Measurements from ENCODE around the gene SMIM10. TPM values are rescaled to one million over a fixed set of nuclear protein-coding genes. Genes with fewer than 3 reads are reported as not detected.
"Not testable (repeated sequence)": the region's sequence is repeated elsewhere in the genome, so short reads cannot be mapped to it uniquely, and the experiment has no call there.

The SMIM10 gene
- total RNA-seq, 1 experiment from 2014 or later = 7.2 TPM

GRCh38 chrX:135023791-135024190, 33.0 kb downstream of the SMIM10 start:
- H3K27me3 ChIP-seq (ENCODE audit: control insufficient read depth, insufficient read depth, low read length); H3K4me3 ChIP-seq (ENCODE audit: low read depth in 2 of 2, low read length in 2 of 2); intact Hi-C loops (cut with micrococcal nuclease; ENCODE audit: unreplicated experiment); in situ Hi-C loops (cut with HindIII; ENCODE audit: low pct_unique_long_range_greater_than_20kb, low sequenced_read_pairs); BruUV-seq (replicated peaks); H3K9me3 ChIP-seq (ENCODE audit: control insufficient read depth, insufficient read depth, low read depth, low read length); H3K27ac ChIP-seq (ENCODE audit: low read length); DNase-seq (ENCODE audit: low read depth, low spot score); H3K36me3 ChIP-seq (ENCODE audit: control insufficient read depth, insufficient read depth, low read length); ATAC-seq; CTCF ChIA-PET; POLR2A ChIA-PET: not testable (repeated sequence)
- peaks cover 16% of the 10 kb centered on the region for H3K4me1 ChIP-seq (ENCODE audit: control insufficient read depth, insufficient read depth, low read length)

GRCh38 chrX:135024526-135024925, 33.7 kb downstream of the SMIM10 start:
- TF ChIP-seq CTCF (IDR thresholded peaks at IDR 0.05) = no peak
- no peak for TF ChIP-seq TCF7L2 (IDR thresholded peaks at IDR 0.05; ENCODE audit: low read depth, low read length)
- TF ChIP-seq SIN3A (IDR thresholded peaks at IDR 0.05; ENCODE audit: borderline replicate concordance, insufficient read depth, low read depth, low read length) = no peak
- no peak for TF ChIP-seq REST (IDR thresholded peaks at IDR 0.05; ENCODE audit: insufficient read depth in 1 of 2, low read depth in 2 of 2, low read length in 1 of 2)
- Histone ChIP-seq H3K27me3 (ENCODE audit: control insufficient read depth, insufficient read depth, low read length) (no peaks in the 10 kb centered on the region), H3K4me3 (ENCODE audit: low read depth in 2 of 2, low read length in 2 of 2) (no peak overlapping the region), H3K36me3 (ENCODE audit: control insufficient read depth, insufficient read depth, low read length) (no peaks in the 10 kb centered on the region), H3K27ac (ENCODE audit: low read length) (0 out of 2 replicates have a peak overlapping the region, but pooled peaks have one; percentile 17), H3K9me3 (ENCODE audit: control insufficient read depth, insufficient read depth, low read depth, low read length) (no peaks in the 10 kb centered on the region), H3K4me1 (ENCODE audit: control insufficient read depth, insufficient read depth, low read length) (peaks cover 16% of the 10 kb centered on the region)
- intact Hi-C loops (cut with micrococcal nuclease; ENCODE audit: unreplicated experiment) = no loop called here
- POLR2A ChIA-PET = no interaction called here
- CTCF ChIA-PET = no interaction called here
- no peak for DNase-seq (ENCODE audit: low read depth, low spot score)
- no peak for ATAC-seq
- no TSS peak for BruUV-seq (replicated peaks)
- in situ Hi-C loops (cut with HindIII; ENCODE audit: low pct_unique_long_range_greater_than_20kb, low sequenced_read_pairs) = no loop called here

- H3K9me3 ChIP-seq (ENCODE audit: control insufficient read depth, insufficient read depth, low read depth, low read length); H3K36me3 ChIP-seq (ENCODE audit: control insufficient read depth, insufficient read depth, low read length); H3K4me1 ChIP-seq (ENCODE audit: control insufficient read depth, insufficient read depth, low read length); intact Hi-C loops (cut with micrococcal nuclease; ENCODE audit: unreplicated experiment); POLR2A ChIA-PET; DNase-seq (ENCODE audit: low read depth, low spot score); H3K4me3 ChIP-seq (ENCODE audit: low read depth in 2 of 2, low read length in 2 of 2); H3K27ac ChIP-seq (ENCODE audit: low read length); H3K27me3 ChIP-seq (ENCODE audit: control insufficient read depth, insufficient read depth, low read length); in situ Hi-C loops (cut with HindIII; ENCODE audit: low pct_unique_long_range_greater_than_20kb, low sequenced_read_pairs); ATAC-seq; CTCF ChIA-PET; BruUV-seq (replicated peaks): not testable (repeated sequence)
These were observed 39.6 kb downstream of the SMIM10 start for GRCh38 chrX:135030207-135030963.

- H3K4me3 ChIP-seq (ENCODE audit: low read depth in 2 of 2, low read length in 2 of 2); H3K27ac ChIP-seq (ENCODE audit: low read length); H3K36me3 ChIP-seq (ENCODE audit: control insufficient read depth, insufficient read depth, low read length); ATAC-seq; H3K27me3 ChIP-seq (ENCODE audit: control insufficient read depth, insufficient read depth, low read length); H3K9me3 ChIP-seq (ENCODE audit: control insufficient read depth, insufficient read depth, low read depth, low read length); in situ Hi-C loops (cut with HindIII; ENCODE audit: low pct_unique_long_range_greater_than_20kb, low sequenced_read_pairs); intact Hi-C loops (cut with micrococcal nuclease; ENCODE audit: unreplicated experiment); DNase-seq (ENCODE audit: low read depth, low spot score); CTCF ChIA-PET; BruUV-seq (replicated peaks); H3K4me1 ChIP-seq (ENCODE audit: control insufficient read depth, insufficient read depth, low read length): not testable (repeated sequence)
- POLR2A ChIA-PET = interaction anchor here (0.6 kb wide), 1 partner anchor 160 kb away, joined by 4 read pairs; no protein-coding TSS in a partner anchor
These were observed 50.6 kb downstream of the SMIM10 start for GRCh38 chrX:135041149-135042123.

All from Panc1 (cell line).